Dermis blood vessel endothelial cell (primary cell): Measurements from ENCODE around the gene FOSL2. TPM values are rescaled to one million over a fixed set of nuclear protein-coding genes. Genes with fewer than 3 reads are reported as not detected.
A peak's percentile ranks its signal among the peaks of the same experiment; 100 is the strongest.

ENCODE experiments used
- DNase-seq: peaks from one replicate; pipeline ENCODE4 v3.0.0; 2010
- total RNA-seq: library from RNA; depleted of rRNA; stranded (reverse); fragments of >200 nt; gene quantifications from 2 replicates; pipeline ENCODE4 v1.2.3, GENCODE V29; 2014

Gene FOSL2
- total RNA-seq, 1 donor from 2014 or later, result 58.4 TPM

DNA sequence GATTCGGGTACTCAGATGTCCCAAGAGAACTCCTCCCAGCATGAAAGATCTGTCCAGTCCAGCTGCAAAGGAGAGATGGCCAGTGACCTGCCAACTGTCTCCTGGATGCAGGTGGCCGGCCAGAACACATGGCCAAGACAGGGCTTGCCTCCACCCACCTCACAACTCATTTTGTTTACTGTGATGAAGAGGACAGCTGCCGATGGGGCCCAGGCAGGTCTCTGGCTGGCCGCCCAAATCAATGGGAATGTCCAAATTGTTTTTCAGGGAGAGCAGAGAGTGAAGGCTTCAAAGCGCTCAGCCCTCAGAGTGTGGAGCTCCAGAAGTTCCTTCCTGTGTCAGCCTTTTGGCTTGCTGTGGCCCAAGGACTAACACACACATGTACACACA is 41.9 kb downstream of the FOSL2 start:
- DNase-seq, result no peak

GRCh38 chr2:28435241-28435640 is 42.6 kb downstream of the FOSL2 start:
- DNase-seq, result no peak

GRCh38 chr2:28435814-28436351 is 43.2 kb downstream of the FOSL2 start:
- DNase-seq, result no peak

DNA sequence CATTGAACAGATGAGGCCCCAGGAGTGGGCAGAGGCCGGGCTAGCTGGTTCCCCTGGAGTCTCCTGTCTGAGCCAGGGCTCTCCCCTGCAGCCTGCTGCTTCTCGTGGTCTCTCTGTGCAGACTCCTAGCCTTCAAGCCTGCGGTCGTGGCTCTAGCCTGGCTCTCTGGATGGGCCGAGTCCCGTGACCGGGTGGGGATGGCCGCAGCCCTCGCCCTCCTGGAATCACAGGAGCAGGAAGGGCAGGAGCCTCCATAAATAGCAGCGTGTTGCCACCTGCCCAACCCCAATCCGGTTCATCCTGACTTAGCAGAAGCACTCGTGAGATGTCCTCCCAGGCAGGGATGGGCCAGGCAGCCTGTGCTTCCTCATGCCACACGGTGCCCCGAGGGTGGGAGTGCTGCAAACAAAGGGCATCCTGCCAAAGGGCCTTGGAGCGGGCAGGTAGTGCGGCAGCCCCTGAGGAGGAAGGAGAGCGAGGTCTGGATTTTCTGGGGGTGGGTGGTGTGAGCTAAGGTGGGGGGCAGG is 43.9 kb downstream of the FOSL2 start:
- DNase-seq, result no peak

- DNase-seq, result no peak
Measured at GRCh38 chr2:28437149-28437835, 44.6 kb downstream of the FOSL2 start.

DNA sequence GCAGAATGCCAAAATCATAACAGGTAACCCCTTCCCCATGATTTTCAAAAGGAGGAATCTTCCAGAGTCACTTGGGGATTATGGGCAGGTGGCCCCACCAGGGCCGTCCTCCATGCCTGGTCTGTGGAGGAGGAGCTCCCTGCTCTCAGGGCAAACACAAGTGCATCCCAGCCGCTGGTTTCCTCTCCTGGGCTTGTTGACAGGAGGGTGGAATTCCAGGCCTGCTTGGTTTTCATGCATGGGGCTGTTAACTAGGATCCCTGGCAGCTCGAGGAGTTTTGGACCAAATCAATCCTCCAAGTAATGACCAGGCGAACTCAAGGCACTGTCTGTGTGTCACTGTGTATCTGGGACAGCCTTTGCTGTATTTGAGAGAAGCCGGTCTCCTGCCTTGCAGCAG is 45.3 kb downstream of the FOSL2 start:
- DNase-seq, result no peak

GRCh38 chr2:28438532-28439063 is 45.9 kb downstream of the FOSL2 start:
- DNase-seq, result no peak

DNA sequence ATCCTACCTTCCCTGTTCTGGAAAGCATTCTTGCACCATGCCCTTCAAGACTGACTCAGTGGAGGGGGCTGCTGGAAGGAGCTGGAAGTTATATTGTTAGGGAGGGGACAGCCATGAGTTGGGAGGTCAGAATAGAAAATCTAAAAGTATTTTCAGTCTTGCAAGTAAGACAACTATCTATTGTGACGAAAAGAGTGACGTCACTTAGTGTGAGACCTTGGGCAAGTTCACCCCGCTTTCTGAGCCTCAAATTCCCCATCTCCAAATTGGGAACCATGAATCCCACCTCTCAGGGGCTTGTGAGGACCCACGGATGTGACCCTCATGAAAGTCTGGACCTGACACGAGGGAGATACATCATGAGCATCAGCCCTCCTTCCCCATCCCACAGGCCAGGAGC is 46.5 kb downstream of the FOSL2 start:
- no peak for DNase-seq

DNA sequence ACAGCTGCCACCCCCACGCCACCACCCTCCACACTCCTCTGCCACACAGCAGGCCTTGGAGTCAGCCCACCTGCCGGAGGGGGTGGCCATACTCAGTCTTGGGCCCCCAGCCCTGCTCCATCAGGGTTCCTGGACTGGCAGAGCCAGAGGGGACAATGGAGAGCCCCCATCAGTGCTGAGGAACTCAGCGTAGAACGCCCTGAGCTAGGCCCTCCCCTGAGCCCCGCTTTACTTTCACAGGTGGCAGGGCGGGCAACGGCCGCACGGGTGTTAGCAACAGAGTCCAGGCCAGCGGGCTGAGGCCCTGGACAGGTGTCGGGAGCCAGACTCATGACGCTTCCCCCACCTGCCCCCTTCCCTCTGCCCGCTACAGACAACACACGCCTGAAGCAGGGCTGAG is 47.1 kb downstream of the FOSL2 start:
- DNase-seq, result no peak

GRCh38 chr2:28442328-28442727 is 49.7 kb downstream of the FOSL2 start:
- DNase-seq, result no peak

DNA sequence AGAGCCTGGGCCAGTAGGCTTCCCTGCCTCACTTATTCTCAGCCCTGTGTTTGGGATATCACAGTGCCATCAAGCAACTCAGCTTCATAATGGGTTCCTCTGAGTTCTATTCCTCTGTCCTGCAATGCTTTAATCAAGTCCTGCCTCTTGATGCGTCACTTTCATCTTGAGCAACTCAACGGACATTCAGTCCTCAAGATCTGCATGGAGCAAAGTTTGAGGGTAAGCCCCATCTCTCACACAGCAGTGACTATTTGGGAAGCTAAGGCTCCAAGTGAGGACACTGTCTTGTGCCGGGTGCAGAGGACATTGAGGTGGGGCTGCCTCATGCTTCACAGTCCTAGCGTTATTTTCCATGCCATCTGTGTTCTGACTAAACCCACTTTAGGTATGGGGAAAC is 52.3 kb downstream of the FOSL2 start:
- DNase-seq, result no peak

DNA sequence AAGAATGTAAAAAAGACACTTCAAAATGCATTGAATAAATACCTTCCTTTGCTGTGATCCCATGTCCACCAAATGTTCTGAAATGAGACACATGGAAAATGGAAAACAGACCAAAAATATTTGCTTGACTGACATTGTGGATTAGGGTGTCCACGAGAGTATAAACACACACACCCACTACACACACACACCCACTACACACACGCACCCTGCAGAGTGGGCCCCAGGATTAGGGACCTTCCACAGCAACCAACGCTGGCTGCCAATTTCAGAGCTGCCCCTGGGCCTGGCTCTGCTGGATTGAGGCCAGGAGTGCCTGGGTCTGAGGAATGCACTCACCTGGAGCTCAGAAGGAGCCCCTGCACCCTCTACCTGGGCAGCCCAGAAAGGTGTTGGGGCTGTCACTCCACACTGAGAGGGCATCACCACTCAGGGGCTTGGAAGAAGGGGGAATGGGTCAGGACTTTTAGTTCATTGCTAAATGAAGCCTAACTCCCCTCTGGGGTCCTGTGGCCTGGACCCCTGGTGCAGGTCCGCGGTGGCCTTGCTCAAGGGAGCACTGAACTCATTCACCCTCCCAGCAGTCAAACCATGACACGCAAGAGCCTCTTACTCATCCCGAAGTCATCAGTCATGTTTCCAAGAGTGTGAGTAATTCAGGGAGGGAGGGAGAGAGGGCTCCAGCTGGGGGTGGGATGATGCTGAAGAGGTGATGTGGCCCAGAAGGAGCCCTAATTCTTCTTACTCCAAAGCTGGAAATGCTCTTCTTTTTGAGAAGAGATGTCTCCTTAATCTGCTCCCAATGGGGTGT is 53.0 kb downstream of the FOSL2 start:
- DNase-seq, result peak; percentile 71

DNA sequence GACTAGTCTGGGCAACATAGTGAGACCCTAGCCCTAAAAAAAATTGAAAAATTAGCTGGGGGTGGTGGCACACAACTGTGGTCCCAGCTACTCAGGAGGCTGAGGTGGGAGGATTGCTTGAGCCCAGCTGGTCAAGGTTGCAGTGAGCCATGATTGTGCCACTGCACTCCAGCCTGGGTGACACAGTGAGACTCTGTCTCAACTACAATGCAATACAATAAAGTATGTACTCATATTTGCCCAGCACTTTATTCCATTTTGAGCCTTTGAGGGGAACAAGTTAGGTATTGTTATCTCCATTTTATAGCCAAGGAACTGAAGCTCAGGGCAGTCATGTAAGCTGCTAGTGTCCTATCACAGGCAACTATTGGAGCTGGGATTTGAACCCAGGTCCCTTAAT is 53.9 kb downstream of the FOSL2 start:
- DNase-seq, result no peak

- no peak for DNase-seq
Measured at GRCh38 chr2:28447086-28447485, 54.4 kb downstream of the FOSL2 start.

- no peak for DNase-seq
Measured at GRCh38 chr2:28447943-28448792, 55.5 kb downstream of the FOSL2 start.

DNA sequence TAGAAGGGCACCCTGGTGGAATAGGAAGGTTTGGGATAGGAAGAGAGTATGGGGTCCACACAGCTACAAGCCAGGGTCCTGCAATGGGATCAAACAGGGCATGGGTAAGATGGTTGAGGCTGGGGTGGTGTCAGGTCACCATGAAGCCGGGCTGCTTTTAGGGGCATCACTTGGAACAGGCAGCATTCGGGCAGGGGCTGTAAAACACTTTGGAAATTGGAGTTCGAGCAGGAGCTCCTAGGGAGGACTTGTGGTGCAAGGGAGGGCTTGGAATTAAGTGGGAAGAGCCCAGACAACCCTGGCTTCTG is 56.1 kb downstream of the FOSL2 start:
- DNase-seq, result no peak

GRCh38 chr2:28449126-28449487 is 56.4 kb downstream of the FOSL2 start:
- DNase-seq, result no peak

- peak; percentile 54 for DNase-seq
Measured at GRCh38 chr2:28449488-28450395, 57.1 kb downstream of the FOSL2 start.

- DNase-seq, result no peak
Measured at GRCh38 chr2:28450901-28451565, 58.4 kb downstream of the FOSL2 start.

- DNase-seq, result no peak
Measured at GRCh38 chr2:28451793-28452533, 59.3 kb downstream of the FOSL2 start.
